SK-N-SH (cell line): ENCODE measurements around the gene TBKBP1.

Experiments
- CTCF ChIP-seq: fragments of 200-600 bp; sonication (generic); IDR thresholded peaks from 2 replicates; pipeline ENCODE4 v1.6.1; 2017; ENCODE audit warnings: antibody characterized with exemption, mild to moderate bottlenecking, moderate library complexity
- ELF1 ChIP-seq: IDR thresholded peaks from 2 replicates; pipeline ENCODE4 v1.4.0; 2012
- JUND ChIP-seq: IDR thresholded peaks from 2 replicates; pipeline ENCODE4 v1.4.0; 2012
- PBX3 ChIP-seq: IDR thresholded peaks from 2 replicates; pipeline ENCODE4; 2012
- POLR2AphosphoS5 ChIP-seq: IDR thresholded peaks from 2 replicates; pipeline ENCODE4 v1.6.1; 2012; ENCODE audit warnings: low read depth, low read length
- RAD21 ChIP-seq: IDR thresholded peaks from 2 replicates; pipeline ENCODE4 v1.6.1; 2012; ENCODE audit warnings: mild to moderate bottlenecking, low read length
- RFX5 ChIP-seq: IDR thresholded peaks from 2 replicates; pipeline ENCODE4 v1.6.1; 2012; ENCODE audit warnings: mild to moderate bottlenecking, improper control_type of control experiment, low read length
- SIN3A ChIP-seq: IDR thresholded peaks from 2 replicates; pipeline ENCODE4 v1.6.1; 2012; ENCODE audit warnings: low read depth, mild to moderate bottlenecking, low read length, moderate library complexity, borderline replicate concordance
- USF1 ChIP-seq: IDR thresholded peaks from 2 replicates; pipeline ENCODE4 v1.4.0; 2012; ENCODE audit warnings: low read depth, borderline replicate concordance

DNA sequence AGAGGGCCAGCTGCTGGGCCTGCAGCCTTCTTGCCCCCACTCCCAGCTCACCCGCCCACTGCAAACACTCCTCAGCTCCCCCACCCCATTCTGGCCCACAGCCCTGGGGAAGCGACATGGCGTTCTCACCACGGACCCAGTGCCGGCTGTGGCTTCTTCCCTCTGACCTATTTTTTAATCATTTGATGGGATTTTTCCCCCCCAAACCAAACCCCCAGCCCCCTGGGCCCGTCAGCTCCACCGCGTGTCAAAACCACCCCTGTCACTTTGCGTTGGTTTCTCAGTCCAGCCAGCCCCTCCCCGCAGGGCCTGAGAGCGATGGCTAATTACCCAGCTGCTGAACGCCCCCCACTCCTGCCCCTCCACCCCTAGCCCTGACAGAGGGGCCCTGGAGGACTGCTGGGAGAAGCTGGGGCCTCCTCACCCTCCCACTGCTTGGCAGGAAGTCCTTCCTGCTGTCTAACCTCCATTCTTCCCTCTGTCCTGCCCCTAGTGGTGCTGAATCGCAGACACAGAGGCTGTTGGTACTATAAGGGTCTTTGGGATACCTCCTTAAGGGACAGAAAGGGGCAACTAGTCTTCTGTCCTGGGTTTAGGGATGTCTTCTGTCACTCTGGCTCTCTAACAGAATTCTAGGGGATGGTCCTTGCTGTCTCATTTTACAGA lies 31.6 kb downstream of the TBKBP1 start:
- TF ChIP-seq CTCF, result peak; percentile 20; the same call in 1 of the 2 replicates
- TF ChIP-seq SIN3A, result no peak
- no peak for TF ChIP-seq USF1
- no peak for TF ChIP-seq POLR2AphosphoS5
- TF ChIP-seq ELF1, result no peak
- no peak for TF ChIP-seq RFX5
- no peak for TF ChIP-seq JUND
- TF ChIP-seq PBX3, result no peak
- no peak for TF ChIP-seq RAD21
